ENCODE data around the gene SLC28A1. TPM values are rescaled to one million over a fixed set of nuclear protein-coding genes. Genes with fewer than 3 reads are reported as not detected.

Gene SLC28A1
- total RNA-seq, 4 donors from 2014 or later: not detected

DNA sequence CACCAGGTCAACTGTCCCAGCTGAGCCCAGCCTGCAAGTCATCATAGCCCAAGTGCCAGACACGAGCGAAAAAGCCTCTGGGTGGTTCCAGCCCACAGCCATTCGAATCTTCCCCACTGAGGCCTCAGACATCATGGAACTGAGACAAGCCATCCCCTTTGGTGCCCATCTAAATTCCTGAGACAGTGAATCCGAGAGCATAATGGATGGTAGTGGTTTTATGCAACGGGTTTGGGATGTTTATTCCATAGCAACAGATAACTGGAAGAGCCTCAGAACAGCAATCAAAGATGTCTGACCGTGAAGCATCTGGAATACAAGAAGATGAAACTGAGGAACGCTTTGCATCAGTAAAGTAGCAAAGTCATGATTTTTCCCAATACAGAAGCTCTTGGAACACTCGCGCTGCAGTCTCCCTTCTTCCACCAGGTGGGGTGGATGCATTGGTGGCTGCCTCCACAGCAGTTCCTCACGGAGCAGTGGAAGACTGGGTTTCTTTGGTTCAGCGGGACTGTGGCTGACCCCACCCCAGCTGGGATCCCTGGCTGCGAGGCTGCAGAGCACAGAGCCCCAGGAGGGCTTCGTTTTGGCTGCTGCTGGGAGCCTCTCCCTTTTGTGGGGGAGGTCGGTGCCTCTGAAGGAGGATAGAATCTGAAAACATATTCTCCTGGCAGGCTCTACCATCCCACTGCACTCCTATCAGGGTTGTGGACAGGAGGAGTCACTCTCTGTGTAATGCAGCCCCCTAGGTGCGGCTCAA is 70.8 kb downstream of the SLC28A1 start:
- TF ChIP-seq, protein P1, sequence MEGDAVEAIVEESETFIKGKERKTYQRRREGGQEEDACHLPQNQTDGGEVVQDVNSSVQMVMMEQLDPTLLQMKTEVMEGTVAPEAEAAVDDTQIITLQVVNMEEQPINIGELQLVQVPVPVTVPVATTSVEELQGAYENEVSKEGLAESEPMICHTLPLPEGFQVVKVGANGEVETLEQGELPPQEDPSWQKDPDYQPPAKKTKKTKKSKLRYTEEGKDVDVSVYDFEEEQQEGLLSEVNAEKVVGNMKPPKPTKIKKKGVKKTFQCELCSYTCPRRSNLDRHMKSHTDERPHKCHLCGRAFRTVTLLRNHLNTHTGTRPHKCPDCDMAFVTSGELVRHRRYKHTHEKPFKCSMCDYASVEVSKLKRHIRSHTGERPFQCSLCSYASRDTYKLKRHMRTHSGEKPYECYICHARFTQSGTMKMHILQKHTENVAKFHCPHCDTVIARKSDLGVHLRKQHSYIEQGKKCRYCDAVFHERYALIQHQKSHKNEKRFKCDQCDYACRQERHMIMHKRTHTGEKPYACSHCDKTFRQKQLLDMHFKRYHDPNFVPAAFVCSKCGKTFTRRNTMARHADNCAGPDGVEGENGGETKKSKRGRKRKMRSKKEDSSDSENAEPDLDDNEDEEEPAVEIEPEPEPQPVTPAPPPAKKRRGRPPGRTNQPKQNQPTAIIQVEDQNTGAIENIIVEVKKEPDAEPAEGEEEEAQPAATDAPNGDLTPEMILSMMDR (IDR thresholded peaks at IDR 0.05; ENCODE audit: low read depth): no peak

DNA sequence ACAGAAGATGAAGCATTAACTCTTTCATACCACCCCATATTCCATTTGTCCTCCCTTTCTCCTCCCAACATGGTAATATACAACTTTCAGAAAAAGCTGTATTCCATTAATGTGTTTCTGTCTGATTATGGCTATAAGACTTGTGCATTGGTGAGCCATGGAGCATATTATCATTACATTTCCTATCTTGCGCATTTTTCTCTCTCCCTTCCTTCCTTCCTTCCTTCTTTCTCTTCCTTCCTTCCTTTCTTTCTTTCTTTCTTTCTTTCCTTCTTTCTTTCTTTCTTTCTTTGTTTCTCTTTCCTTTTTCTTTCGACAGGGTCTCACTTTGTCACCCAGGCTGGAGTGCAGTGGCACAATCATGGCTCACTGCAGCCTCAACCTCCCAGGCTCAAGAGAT is 71.7 kb downstream of the SLC28A1 start:
- TF ChIP-seq, protein P1 (IDR thresholded peaks at IDR 0.05; ENCODE audit: low read depth): no peak

DNA sequence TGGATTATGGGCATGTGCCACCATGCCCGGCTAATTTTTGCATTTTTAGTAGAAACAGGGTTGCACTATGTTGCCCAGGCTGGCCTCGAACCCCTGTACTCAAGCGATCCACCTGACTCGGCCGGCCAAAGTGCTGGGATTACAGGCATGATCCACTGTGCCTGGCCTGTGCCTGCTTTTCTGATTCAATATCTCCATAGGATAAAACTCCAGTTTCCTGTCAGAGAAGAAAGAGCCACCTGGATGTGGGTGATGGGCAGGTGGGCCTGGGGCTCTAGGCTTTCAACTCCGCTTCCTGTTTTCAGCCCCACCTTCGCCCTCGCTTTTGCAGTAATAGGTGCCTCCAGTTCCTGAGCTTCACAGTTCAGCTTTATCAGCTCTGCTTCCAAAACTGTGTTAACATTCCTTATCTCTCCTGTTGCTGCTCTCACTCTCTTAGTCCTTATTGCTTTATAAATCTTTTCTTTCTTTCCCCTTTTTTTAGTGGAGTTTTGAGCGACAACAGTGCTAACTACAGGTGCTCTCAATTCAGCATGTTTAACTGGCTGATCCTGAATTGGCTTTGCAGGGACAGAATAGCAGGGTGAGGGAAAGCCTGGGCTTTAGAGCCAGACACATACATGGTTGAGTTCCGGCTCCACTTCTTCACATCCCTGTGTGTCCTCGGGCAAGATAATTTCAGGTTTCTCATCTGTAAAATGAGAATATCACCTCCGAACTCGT is 76.1 kb downstream of the SLC28A1 start:
- TF ChIP-seq, protein P1 (IDR thresholded peaks at IDR 0.05; ENCODE audit: low read depth): no peak

DNA sequence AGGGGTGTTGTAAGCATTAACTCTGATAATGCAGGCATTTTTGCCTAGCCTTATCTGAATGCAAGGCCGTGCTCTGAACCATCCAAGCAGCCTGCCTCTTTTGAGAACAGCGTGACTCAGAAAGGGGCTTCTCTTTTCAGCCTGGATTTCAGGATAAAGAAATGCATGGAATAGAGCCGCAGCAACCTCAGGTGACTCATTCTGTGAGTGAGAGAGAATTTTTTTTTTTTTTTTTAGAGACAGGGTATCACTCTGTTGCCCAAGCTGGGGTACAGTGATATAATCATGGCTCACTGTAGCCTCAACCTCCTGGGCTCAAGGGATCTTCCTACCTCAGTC is 76.6 kb downstream of the SLC28A1 start:
- TF ChIP-seq, protein P1 (IDR thresholded peaks at IDR 0.05; ENCODE audit: low read depth): no peak

DNA sequence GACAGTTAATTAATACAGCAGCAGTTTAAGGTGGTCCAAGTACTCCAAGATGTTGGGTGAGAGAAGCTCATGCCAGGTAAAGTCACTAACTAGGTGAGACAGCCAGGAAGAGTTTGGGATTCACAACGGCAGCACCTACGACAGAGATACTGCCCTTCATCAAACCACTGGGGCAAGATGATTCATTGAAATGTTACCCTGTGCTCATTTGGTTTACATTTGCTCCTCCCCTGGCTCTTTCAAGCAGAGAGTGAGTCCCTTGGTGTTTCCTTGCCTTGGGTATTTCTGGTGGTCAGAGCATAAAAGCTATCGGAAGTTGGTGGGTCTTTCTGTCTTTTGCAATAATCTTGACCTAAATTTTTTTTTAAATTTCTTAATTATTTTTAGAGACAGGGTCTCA is 77.2 kb downstream of the SLC28A1 start:
- TF ChIP-seq, protein P1 (IDR thresholded peaks at IDR 0.05; ENCODE audit: low read depth): no peak

DNA sequence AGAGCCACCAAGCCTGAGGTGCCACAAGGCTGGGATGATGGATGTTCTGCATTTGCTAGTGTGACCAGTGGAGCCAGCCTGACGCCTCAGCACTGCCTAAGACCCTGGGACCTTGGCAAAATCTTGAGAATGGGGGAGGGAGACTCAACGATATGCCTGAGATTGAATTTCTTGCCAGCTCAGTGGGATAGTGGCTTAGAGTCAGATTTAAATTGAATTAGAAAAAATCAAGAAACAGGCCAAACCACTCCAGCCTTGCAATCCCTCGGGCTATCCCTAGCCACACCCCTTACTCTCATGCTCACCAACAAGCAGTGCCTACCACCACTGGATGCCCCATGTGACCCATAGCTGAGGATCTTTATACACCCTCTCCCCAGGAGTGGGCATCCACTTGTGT is 78.5 kb downstream of the SLC28A1 start:
- TF ChIP-seq, protein P1 (IDR thresholded peaks at IDR 0.05; ENCODE audit: low read depth): no peak

DNA sequence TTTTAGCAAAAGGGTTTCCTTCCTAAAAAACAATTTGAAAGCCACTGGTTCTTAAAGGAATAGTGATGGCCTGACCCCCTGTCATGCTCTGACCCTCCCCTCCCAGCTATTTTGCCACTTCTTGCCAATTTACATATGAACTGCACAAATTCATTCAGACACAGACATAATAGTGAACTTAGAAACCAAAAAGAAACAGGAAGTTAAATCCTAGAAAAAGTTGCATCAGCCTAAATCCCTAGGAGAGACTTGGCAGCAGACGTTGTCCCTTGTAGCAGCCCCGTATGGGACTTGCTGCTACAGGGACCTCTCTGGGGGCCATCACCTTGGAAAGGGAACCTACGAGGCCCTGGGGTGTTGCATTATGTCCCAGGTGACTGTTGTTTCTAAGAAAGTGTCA is 82.9 kb downstream of the SLC28A1 start:
- TF ChIP-seq, protein P1 (IDR thresholded peaks at IDR 0.05; ENCODE audit: low read depth): no peak
